ENCODE measurements around the gene ESR2. TPM values are rescaled to one million over a fixed set of nuclear protein-coding genes. Genes with fewer than 3 reads are reported as not detected.

Gene ESR2
- total RNA-seq, 1 donor from 2014 or later: 0.17 TPM

DNA sequence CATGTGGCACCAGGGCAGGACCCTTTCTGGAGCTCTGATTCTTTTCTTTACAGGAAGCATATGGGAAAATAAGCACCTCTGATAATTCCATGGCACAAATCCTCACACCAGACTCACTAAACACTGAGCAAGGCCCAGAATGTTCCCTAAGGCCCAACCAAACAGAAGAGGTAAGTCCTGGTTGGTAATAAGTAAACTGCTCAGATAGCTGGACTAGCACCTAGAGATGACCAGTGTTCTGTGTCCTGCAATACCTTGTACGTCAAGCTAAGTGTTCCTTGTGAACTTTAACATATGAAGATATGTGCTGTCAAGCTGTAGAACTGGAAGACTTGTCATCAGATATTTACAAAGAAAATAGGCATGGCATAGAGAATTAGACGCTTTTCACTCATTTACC, 186.7 kb downstream of the ESR2 start:
- TF ChIP-seq, protein P1, sequence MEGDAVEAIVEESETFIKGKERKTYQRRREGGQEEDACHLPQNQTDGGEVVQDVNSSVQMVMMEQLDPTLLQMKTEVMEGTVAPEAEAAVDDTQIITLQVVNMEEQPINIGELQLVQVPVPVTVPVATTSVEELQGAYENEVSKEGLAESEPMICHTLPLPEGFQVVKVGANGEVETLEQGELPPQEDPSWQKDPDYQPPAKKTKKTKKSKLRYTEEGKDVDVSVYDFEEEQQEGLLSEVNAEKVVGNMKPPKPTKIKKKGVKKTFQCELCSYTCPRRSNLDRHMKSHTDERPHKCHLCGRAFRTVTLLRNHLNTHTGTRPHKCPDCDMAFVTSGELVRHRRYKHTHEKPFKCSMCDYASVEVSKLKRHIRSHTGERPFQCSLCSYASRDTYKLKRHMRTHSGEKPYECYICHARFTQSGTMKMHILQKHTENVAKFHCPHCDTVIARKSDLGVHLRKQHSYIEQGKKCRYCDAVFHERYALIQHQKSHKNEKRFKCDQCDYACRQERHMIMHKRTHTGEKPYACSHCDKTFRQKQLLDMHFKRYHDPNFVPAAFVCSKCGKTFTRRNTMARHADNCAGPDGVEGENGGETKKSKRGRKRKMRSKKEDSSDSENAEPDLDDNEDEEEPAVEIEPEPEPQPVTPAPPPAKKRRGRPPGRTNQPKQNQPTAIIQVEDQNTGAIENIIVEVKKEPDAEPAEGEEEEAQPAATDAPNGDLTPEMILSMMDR (IDR thresholded peaks at IDR 0.05; ENCODE audit: insufficient read depth, low read length, poor library complexity, severe bottlenecking): no peak
- Histone ChIP-seq H3K4me3 (ENCODE audit: low read depth, low read length) (no peak overlapping the region), H3K36me3 (ENCODE audit: control insufficient read depth, insufficient read depth, low read length) (no peaks in the 10 kb centered on the region), H3K27me3 (ENCODE audit: control insufficient read depth, insufficient read depth, low read length) (no peaks in the 10 kb centered on the region)
- no peak for DNase-seq (ENCODE audit: low read depth)

DNA sequence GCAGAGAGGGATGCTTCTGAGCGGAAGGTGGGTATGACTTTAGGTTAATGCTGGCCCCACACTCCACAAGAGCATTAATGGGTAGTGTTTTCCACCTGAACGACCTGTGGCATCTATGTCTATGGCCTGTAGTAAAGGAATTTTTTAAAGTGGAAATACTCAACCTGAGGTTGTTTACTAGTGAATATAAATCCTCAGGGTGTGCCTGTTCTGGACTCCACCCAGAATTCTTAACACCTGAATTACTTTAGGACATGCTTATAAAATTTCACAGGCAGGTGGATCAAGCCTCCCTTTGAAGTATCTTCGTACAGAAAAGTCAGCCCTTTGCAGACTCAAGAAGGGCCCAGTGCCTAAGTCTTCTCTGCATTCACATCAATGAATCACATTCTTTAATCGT, 196.1 kb downstream of the ESR2 start:
- no peak for DNase-seq (ENCODE audit: low read depth)
- no peaks in the 10 kb centered on the region for H3K27me3 ChIP-seq (ENCODE audit: control insufficient read depth, insufficient read depth, low read length)
- peaks cover 1% of the 10 kb centered on the region for H3K36me3 ChIP-seq (ENCODE audit: control insufficient read depth, insufficient read depth, low read length)
- H3K4me3 ChIP-seq (ENCODE audit: low read depth, low read length): no peak overlapping the region
- TF ChIP-seq, protein P1 (IDR thresholded peaks at IDR 0.05; ENCODE audit: insufficient read depth, low read length, poor library complexity, severe bottlenecking): no peak

DNA sequence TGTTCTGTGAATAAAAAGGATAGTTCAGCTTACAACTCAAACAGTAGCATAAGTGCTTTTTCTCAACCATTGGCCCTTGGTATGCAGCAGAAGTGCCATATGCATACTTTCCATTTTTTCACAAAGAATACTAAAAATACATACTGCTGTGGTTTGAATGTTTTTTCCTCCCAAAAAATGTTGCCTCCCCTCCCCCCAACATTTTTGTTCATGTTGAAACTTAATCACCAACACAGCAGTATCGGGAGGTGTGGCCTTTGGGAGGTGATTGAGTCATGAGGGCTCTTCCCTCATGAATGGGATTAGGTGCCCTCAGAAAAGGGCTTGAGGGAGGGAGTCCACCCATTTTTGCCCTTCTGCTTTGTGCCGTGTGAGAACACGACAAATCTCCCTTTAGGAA, 198.6 kb downstream of the ESR2 start:
- H3K27me3 ChIP-seq (ENCODE audit: control insufficient read depth, insufficient read depth, low read length): no peaks in the 10 kb centered on the region
- no peak overlapping the region for H3K4me3 ChIP-seq (ENCODE audit: low read depth, low read length)
- no peak for DNase-seq (ENCODE audit: low read depth)
- peaks cover 1% of the 10 kb centered on the region for H3K36me3 ChIP-seq (ENCODE audit: control insufficient read depth, insufficient read depth, low read length)
- TF ChIP-seq, protein P1 (IDR thresholded peaks at IDR 0.05; ENCODE audit: insufficient read depth, low read length, poor library complexity, severe bottlenecking): no peak

DNA sequence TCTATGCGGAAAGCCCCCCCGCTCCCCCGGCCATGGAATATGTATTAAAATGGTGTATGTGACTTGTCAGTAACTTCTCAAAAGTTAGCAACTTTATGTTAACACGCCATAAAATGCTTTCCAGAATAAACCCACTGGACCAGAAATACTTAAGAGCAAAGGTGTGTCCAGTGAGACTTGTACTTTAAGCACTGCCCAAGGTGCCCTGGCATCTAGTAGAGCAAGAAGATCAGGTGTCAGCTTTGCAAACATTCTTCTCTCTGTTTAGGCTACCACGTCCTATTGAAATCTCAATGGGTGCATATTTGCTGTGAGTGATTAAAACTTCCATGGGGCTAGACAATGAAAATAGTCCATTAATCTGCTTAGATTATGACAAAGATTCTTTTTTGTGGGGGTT, 201.2 kb downstream of the ESR2 start:
- Histone ChIP-seq H3K4me3 (ENCODE audit: low read depth, low read length) (no peak overlapping the region), H3K27me3 (ENCODE audit: control insufficient read depth, insufficient read depth, low read length) (no peaks in the 10 kb centered on the region), H3K36me3 (ENCODE audit: control insufficient read depth, insufficient read depth, low read length) (peaks cover 1% of the 10 kb centered on the region)
- TF ChIP-seq, protein P1 (IDR thresholded peaks at IDR 0.05; ENCODE audit: insufficient read depth, low read length, poor library complexity, severe bottlenecking): no peak
- no peak for DNase-seq (ENCODE audit: low read depth)

DNA sequence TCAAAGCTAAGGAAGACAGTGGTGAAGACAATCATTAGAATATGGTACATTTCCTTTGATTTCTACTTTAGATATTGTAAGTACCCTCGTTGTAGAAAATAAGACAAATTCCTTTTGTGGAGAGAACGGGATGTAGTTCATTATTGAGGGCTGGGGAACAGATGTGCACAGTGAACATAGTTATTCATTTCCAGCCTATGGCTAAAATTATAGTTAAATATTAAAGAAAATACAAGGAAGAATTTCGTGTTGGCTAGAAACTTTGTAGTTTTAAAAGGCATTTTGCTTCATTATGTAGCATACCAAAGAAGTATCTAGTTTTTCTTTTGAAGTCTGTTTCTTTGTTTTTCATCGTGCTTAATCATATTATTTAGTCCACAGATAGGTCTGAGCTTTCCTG, 201.8 kb downstream of the ESR2 start:
- TF ChIP-seq, protein P1 (IDR thresholded peaks at IDR 0.05; ENCODE audit: insufficient read depth, low read length, poor library complexity, severe bottlenecking): no peak
- DNase-seq (ENCODE audit: low read depth): no peak
- no peaks in the 10 kb centered on the region for H3K27me3 ChIP-seq (ENCODE audit: control insufficient read depth, insufficient read depth, low read length)
- H3K36me3 ChIP-seq (ENCODE audit: control insufficient read depth, insufficient read depth, low read length): peaks cover 1% of the 10 kb centered on the region
- H3K4me3 ChIP-seq (ENCODE audit: low read depth, low read length): no peak overlapping the region

DNA sequence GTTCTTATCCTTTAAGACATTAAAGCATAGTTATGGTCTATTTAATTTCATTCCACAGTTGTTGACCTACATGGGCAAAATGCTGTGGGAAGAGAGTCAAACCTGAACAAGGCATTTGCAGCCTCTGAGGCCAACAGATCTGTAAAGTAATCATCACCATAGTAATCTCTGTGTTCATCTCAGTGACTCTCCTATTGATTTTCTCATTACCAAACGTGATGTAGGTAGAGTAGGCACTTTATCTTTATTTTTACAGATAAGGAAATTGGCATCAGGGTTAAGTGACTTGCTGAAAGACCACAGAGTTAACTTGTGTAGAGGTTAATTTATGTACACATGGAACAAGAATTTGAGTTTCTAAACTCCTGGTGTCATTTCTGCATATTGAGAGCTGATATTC, 203.0 kb downstream of the ESR2 start:
- Histone ChIP-seq H3K27me3 (ENCODE audit: control insufficient read depth, insufficient read depth, low read length) (no peaks in the 10 kb centered on the region), H3K36me3 (ENCODE audit: control insufficient read depth, insufficient read depth, low read length) (peaks cover 1% of the 10 kb centered on the region), H3K4me3 (ENCODE audit: low read depth, low read length) (no peak overlapping the region)
- TF ChIP-seq, protein P1 (IDR thresholded peaks at IDR 0.05; ENCODE audit: insufficient read depth, low read length, poor library complexity, severe bottlenecking): no peak
- no peak for DNase-seq (ENCODE audit: low read depth)

Data from kidney epithelial cell (primary cell).